GM12874 (cell line): ENCODE data around the gene GRAP2.

ENCODE experiments used
- TF ChIP-seq, protein P1 (sequence below): IDR thresholded peaks from 2 replicates; pipeline ENCODE4 v1.5.1; 2011; ENCODE audit warnings: low read depth, mild to moderate bottlenecking, control low read depth, low read length, moderate library complexity; ENCODE audit not compliant: insufficient read depth

Gene GRAP2

DNA sequence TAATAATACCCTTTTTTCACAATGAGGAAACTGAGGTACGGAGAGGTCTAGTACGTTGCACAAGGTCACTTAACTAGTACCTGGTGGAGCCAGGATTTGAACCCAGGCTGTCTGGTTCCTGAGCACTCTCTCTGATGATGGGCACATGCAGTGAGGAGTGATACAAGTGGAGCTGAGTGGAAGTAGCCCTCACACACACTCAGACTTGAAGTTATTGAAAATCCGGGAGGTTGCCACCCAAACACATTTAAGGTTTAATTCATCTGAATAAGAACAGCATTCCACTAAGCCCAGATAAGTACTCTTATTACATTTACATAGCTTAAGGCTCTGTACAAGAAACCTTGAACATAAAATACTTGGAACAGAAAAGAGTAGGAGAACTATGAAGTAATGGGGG is 4.8 kb downstream of the GRAP2 start:
- TF ChIP-seq, protein P1, sequence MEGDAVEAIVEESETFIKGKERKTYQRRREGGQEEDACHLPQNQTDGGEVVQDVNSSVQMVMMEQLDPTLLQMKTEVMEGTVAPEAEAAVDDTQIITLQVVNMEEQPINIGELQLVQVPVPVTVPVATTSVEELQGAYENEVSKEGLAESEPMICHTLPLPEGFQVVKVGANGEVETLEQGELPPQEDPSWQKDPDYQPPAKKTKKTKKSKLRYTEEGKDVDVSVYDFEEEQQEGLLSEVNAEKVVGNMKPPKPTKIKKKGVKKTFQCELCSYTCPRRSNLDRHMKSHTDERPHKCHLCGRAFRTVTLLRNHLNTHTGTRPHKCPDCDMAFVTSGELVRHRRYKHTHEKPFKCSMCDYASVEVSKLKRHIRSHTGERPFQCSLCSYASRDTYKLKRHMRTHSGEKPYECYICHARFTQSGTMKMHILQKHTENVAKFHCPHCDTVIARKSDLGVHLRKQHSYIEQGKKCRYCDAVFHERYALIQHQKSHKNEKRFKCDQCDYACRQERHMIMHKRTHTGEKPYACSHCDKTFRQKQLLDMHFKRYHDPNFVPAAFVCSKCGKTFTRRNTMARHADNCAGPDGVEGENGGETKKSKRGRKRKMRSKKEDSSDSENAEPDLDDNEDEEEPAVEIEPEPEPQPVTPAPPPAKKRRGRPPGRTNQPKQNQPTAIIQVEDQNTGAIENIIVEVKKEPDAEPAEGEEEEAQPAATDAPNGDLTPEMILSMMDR, result no peak

GRCh38 chr22:39906207-39906606 is 5.3 kb downstream of the GRAP2 start:
- TF ChIP-seq, protein P1, result no peak

DNA sequence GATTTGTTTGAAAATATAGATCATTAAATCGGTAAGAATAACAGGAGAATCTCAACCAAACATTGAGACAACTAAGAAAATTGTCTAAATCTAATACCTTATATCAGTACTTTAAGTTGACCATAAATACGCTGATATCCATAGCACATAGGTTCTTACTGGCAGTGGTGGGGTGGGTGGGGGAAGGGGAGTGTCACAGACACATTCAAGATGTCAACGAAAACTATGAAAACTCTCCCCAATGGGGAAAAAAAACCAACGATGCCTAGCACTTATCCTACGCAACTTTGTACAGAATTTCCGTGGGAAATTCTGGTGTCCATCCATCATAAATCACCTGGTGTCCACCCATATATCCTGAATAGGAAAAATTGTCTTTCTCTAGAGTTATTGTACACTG is 6.2 kb downstream of the GRAP2 start:
- TF ChIP-seq, protein P1, result no peak

- TF ChIP-seq, protein P1, result no peak
These were observed 6.8 kb downstream of the GRAP2 start for GRCh38 chr22:39907605-39908097.

DNA sequence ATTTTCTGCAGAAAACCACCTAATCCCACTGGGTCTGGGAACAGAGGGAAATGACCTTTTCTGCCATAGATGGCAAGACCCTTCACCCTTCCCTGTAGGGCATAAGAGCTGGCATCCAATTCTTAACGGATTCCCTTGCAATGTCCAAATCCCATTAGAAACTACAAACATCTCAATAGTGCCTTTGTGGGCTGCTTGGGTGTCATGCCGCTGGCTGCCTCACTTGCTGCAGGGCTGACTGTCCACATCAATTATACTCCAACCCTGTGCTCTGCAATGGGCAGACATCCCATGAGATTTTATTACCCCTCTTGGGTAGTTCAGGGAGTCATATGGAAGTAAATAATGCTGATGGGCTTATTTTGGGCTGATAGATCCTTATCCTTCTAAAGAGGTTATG is 7.3 kb downstream of the GRAP2 start:
- TF ChIP-seq, protein P1, result no peak

- TF ChIP-seq, protein P1, result no peak
These were observed 7.9 kb downstream of the GRAP2 start for GRCh38 chr22:39908737-39909136.

- TF ChIP-seq, protein P1, result no peak
These were observed 10.2 kb downstream of the GRAP2 start for GRCh38 chr22:39910876-39911613.
